ENCODE data around the gene NCBP2. TPM values are rescaled to one million over a fixed set of nuclear protein-coding genes. Genes with fewer than 3 reads are reported as not detected.

The NCBP2 gene
- polyA plus RNA-seq, 1 of the 3 experiments (the other 2 are of a cell fraction): 128 TPM

- no peak overlapping the region for H3K9ac ChIP-seq
- H3K79me2 ChIP-seq (ENCODE audit: insufficient read depth): no peaks in the 10 kb centered on the region
- no peak overlapping the region for H2AFZ ChIP-seq (ENCODE audit: low read depth)
- H3K4me3 ChIP-seq (ENCODE audit: low read depth in 2 of 2, low read length in 1 of 2): no peak overlapping the region
- no peaks in the 10 kb centered on the region; the same call in 1 of the 2 replicates for H3K27me3 ChIP-seq (ENCODE audit: insufficient read depth)
- H3K36me3 ChIP-seq (replicated peaks in 1 of 2; ENCODE audit: control insufficient read depth in 1 of 2, insufficient read depth in 2 of 2, low read length in 1 of 2): no peaks in the 10 kb centered on the region
- no peak overlapping the region for H3K4me2 ChIP-seq
- H3K27ac ChIP-seq (ENCODE audit: low read depth in 2 of 2, low read length in 1 of 2): no peak overlapping the region
- DNase-seq: no peak
- WGBS (ENCODE audit: low lambda C conversion rate): 72% methylated on average over 10 of the region's 19 CpGs
- ChIA-PET POLR2A (no interaction called here), CTCF (interaction anchor here (0.8 to 4.7 kb wide), 7 partner anchors 8 to 40 kb away, joined by 3 to 26 read pairs (median 5); partner anchors contain the start of gene MELTF)
- peaks cover 0 to 11% of the 10 kb centered on the region in 2 experiments; a peak in 1 of 4 replicates for H3K4me1 ChIP-seq (ENCODE audit: control insufficient read depth in 1 of 2, insufficient read depth in 2 of 2, low read depth in 1 of 2, low read length in 1 of 2)
- TF ChIP-seq IRF3 (IDR thresholded peaks at IDR 0.05; ENCODE audit: low read depth, low read length) (no peak), MAX (IDR thresholded peaks at IDR 0.05; ENCODE audit: low read depth) (no peak), SIN3A (IDR thresholded peaks at IDR 0.05; ENCODE audit: borderline replicate concordance, low read depth, low read length) (no peak), GATA2 (CRISPR knock-in tag; IDR thresholded peaks at IDR 0.05) (no peak), USF1 (IDR thresholded peaks at IDR 0.05; ENCODE audit: borderline replicate concordance, low read depth) (no peak), GABPA (IDR thresholded peaks at IDR 0.05; ENCODE audit: low read depth) (no peak), RFX5 (IDR thresholded peaks at IDR 0.05; ENCODE audit: low read length) (no peak), NFIC (IDR thresholded peaks at IDR 0.05; ENCODE audit: borderline replicate concordance) (no peak), FOXJ3 (CRISPR knock-in tag; IDR thresholded peaks at IDR 0.05) (no peak), TEAD4 (IDR thresholded peaks at IDR 0.05; ENCODE audit: borderline replicate concordance, insufficient read depth) (no peak), FOSL2 (IDR thresholded peaks at IDR 0.05; ENCODE audit: borderline replicate concordance, low read depth) (no peak), ELF1 (IDR thresholded peaks at IDR 0.05) (no peak), MEF2A (IDR thresholded peaks at IDR 0.05; ENCODE audit: borderline replicate concordance, low read depth) (no peak), MXI1 (IDR thresholded peaks at IDR 0.05; ENCODE audit: low read depth, low read length) (no peak), SMC3 (IDR thresholded peaks at IDR 0.05; ENCODE audit: low read depth, low read length) (no peak), EZH2phosphoT487 (IDR thresholded peaks at IDR 0.05; ENCODE audit: borderline replicate concordance, low read depth) (no peak), POLR2AphosphoS5 (IDR thresholded peaks at IDR 0.05; ENCODE audit: low read depth, low read length) (no peak), TCF12 (IDR thresholded peaks at IDR 0.05) (no peak), ZBTB33 (IDR thresholded peaks at IDR 0.05; ENCODE audit: borderline replicate concordance, low read depth) (no peak)
- no peaks in the 10 kb centered on the region for H3K9me3 ChIP-seq
- no peaks in the 10 kb centered on the region for H3F3A ChIP-seq (replicated peaks; ENCODE audit: insufficient read depth)
- H3K9me2 ChIP-seq: no peaks in the 10 kb centered on the region
- no peaks in the 10 kb centered on the region for H4K20me1 ChIP-seq (ENCODE audit: insufficient read depth)
These were observed 47.5 kb upstream of the NCBP2 start for GRCh38 chr3:196989721-196990262.

Measured in SK-N-SH (cell line).